NB4 (cell line): Measurements from ENCODE around the gene SLC1A6.

Source experiments
- CTCF ChIP-seq: IDR thresholded peaks from one replicate; pipeline ENCODE4 v1.5.1; 2012; ENCODE audit warnings: low read depth, low read length
- POLR2A ChIP-seq: IDR thresholded peaks from 2 replicates; pipeline ENCODE4 v1.6.1; 2011; ENCODE audit warnings: mild to moderate bottlenecking; ENCODE audit not compliant: insufficient read length; ENCODE audit errors: extremely low read depth

- TF ChIP-seq CTCF = no peak
- no peak for TF ChIP-seq POLR2A
Observed at GRCh38 chr19:14979476-14980255, at the start of gene SLC1A6.
